NCI-H2029 treated with DMSO at 0.1 percent for 48 hours (cell line): ENCODE measurements around the gene MYLK4.

Experiments used
- DNase-seq: peaks from one replicate; lab custom pipeline; 2025; lab: John Stamatoyannopoulos, UW

Gene MYLK4

DNA sequence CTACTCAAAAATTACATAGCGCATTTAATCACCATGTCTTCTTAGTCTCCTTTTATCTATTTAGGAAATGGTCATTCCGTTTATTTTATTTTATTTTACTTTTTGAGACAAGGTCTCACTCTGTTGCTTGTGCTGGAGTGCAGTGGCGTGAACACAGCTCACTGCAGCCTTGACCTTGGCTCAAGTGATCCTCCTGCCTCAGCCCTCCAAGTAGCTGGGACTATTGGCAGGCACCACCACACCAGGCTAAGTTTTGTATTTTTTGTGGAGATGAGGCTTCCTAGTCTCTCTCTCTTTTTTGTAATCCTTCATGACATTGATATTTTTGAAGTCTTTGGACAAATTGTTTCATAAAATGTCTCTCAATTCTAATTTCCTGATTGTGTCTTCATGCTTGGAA, 4.7 kb upstream of the MYLK4 start:
- no peak for DNase-seq

DNA sequence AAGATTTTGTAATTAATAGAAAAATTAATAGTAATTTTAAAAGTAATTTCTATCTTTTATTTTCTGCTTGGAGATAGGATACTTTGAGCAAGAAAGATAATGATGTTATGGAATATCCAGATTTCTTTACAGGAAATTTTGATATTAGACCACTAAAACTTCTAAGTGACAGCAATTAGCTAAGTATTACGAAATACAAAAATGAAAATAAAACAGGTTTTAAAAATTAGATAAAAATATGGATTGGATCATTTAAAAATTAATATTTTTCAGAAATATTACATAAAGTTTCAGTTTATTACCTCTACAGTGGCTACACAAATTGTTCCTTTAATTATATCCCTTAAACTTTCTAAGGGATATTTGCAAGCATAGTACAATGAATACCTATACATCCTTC, 4.2 kb upstream of the MYLK4 start:
- DNase-seq = no peak

GRCh38 chr6:2754393-2754792, 3.7 kb upstream of the MYLK4 start:
- no peak for DNase-seq

- DNase-seq = no peak
Observed at GRCh38 chr6:2753743-2754142, 3.0 kb upstream of the MYLK4 start.

- DNase-seq = no peak
Observed at GRCh38 chr6:2753110-2753489, 2.4 kb upstream of the MYLK4 start.

- no peak for DNase-seq
Observed at GRCh38 chr6:2752477-2753109, 1.9 kb upstream of the MYLK4 start.

GRCh38 chr6:2751871-2752270, 1.1 kb upstream of the MYLK4 start:
- DNase-seq = no peak

- peak; percentile 47 for DNase-seq
Observed at GRCh38 chr6:2749969-2750600, 637 bp downstream of the MYLK4 start.

DNA sequence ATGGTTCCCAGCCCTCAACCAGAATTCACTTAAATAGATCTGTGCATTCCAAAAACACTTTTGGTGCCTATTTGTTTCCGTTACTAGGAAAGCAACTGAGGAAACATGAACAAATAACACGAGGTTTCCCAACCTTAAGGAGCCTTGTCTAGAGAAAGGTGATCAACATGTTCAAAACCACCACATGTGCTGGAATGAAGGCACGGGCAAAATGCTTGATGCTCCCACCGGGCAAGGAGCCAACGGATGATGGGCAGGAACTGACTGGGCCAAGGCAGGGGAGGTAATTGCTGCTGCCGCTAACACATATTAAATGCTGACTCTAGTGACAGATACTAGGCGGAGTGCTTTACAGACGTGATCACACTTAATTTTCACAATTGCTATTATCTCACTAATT, 2.5 kb downstream of the MYLK4 start:
- DNase-seq = no peak

DNA sequence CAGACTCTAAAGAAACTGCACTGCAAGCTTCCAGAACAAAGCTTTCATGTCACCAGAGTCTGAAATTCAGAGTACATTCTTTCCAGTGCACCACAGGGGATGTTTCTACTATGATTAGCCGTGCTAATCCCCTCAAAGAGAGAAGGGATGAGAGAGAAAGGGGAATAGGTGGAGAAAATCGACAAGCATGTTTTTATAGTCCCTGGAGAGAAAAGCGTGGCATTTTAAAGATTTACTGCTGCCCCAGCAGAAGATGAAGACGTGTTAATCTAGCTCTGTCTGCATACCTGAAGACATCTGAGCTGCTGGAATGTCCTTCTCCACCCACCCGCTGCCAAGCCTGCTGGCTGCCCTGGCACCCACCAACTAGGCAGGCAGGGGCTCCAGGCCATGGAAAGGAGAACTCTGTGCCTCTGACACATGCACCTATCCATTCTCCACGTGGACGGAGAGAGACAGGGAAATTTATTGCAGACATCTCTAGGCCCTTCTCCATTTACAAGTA, 4.1 kb downstream of the MYLK4 start:
- no peak for DNase-seq

DNA sequence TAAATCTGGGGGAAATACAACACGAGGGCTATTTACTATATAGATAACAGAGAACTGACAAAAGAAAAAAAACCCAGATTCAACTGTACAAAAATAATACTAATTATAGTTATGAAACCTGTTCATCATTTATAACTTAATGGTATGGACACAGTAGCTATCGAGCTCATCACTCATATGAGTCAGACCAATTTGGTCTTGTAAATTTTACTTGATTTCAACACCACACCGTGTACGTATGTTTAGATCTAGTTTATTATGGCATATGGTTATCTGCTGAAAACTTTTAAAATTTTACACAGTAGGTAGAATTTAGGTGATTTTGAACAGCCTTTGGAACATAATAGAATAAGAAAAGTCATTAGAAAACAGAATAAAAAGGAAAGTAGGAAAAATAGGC, 5.5 kb downstream of the MYLK4 start:
- DNase-seq = no peak

DNA sequence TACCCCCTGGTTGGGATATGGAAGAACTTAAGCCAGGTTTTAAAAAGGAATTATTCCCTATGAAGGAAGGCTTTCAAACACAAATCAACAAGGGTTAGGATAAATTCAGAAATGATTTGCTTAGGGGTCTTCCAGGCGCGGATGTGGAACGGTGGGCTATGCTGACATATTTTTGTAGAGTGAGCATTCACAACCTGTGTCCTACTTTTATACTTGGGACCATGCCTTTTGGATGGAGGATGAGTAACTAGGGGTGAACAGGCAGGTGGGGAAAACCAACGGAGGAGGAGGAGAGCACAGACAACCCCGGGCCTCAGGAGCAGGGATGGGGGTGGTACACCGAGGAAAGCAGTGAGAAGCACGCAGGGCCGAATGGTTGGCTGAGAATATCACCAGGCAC, 5.9 kb downstream of the MYLK4 start:
- no peak for DNase-seq

DNA sequence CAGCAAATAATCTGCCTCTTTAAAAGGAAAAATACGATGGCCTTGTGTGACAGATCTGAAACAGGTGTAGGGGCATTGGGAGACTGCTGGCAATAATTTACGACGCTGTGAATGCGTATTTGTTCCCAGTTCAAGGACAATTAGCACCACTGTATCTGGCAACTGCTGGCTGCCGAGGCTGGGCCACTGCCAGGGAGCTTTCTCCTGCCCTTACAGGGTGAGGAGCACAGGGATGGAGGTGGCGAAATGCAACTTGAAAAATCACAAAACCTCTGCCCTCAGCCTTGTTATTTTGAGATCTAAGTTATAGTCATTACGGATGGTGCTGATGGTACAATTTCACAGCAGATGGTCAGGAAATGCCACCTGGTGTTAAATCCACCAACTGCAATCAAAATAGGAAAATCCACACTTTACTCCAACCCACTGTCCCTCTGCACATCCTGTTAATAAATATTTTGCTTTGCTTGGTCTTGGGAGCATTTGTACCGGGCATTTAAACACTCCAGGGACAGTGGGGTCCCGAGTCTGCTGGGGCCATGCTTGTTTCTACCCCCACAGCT, 6.4 kb downstream of the MYLK4 start:
- DNase-seq = peak; percentile 77

DNA sequence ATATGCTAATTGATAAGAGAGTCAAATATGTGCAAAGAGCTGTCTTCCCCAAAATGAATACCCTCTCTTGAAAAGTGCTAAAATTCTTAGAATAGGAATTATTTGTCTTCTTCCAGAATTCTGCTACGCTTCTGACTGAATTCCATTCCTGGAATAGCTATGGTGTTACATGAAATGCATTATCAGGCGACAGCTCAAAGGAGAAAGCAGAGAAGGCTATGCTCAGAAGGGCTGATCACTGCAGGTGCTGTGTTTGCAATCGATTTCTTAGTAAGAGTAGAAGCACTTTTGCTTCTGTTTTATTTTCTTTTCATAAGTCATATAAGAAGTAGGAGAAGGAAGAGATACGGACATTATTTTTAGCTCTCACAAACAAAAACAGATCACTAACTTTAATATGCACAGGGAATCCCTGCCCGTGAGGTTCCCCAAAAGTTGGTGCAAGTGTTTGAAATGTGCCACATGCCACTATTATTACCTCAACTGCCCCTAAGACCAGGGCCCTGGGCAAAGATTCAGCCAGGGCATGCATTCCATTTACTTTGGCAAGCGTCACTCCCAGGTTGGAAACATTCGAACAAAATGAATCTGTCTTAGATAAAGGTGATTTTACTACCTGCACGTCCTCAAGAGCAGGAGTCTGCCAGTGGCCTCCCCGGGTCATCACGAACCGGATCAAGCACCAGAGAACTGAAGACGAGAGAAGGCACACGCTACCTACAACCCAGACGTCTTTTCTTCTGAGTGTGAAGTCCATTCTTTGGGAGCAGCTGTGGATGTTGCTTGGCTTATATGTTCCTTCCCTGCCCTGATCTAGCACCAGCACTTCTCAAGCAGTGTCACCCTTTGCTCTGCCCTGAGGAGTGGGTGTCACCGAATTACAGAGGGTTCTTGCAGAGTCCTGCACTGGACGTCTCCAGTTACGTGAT, 7.2 kb downstream of the MYLK4 start:
- no peak for DNase-seq

DNA sequence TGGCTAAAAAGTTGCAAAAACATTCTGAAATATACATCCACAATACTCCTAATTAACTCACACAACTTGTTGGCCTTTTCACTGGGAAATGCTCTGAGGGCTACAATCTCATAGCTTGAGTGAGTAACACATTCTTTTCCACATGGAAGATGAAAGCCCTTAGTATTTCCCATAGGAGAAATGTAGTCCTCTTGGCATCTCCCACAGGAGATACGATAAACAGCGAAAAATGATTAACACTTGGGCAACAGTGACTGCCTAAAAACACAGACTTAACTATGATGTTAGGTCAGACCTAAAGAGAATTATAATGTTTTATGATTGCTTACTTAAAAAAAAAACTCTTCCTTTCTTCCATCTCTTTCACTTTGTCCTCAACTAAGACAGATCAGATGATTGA, 9.0 kb downstream of the MYLK4 start:
- DNase-seq = no peak

GRCh38 chr6:2740581-2740980, 10.1 kb downstream of the MYLK4 start:
- no peak for DNase-seq

- DNase-seq = no peak
Observed at GRCh38 chr6:2739335-2739734, 11.4 kb downstream of the MYLK4 start.

DNA sequence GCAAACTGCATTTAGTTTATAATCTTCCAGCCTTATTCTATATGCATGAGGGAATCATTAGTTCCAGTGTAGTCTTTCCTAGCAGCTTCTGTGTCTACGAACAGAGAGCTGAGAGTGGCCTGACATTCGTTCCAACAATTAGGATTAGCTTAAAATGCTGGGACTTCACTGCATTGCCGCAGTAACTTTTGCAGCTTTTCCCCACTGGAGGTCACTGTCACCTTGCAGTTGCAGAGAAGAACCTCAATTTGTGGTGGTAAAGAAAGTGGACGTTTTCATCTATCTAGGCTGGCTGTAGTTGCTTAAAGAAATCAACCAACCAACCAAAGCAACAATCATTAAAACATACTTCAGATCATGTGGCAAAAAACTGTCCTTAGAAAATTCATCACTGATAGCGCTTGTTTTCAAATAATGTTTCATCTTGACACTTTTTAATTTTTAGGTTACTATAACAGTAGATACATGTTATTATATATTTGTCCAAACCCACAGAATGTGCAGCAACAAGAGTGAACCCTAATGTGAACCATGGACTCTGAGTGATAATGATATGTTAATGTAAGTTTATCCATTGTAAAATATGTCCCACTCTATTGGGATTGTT, 12.2 kb downstream of the MYLK4 start:
- peak; percentile 16 for DNase-seq

DNA sequence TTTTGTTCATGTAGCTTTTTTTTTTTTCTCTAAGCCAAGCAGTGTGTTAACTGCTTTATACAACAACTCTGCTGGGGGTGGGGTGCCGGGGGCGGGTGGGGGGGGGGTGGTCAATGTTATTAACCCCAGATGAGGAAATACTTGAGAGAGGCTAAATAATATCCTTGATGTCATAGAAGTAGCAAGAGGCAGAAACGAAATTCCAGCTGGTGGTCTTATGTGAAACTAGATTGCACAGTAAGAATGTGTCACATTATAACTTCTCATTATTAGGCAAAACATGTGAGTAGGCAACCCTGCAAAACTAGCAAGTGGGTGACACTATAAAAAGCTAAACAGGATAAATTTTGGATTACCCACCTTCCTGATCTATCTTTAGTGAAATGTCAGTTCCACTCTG, 12.8 kb downstream of the MYLK4 start:
- no peak for DNase-seq

DNA sequence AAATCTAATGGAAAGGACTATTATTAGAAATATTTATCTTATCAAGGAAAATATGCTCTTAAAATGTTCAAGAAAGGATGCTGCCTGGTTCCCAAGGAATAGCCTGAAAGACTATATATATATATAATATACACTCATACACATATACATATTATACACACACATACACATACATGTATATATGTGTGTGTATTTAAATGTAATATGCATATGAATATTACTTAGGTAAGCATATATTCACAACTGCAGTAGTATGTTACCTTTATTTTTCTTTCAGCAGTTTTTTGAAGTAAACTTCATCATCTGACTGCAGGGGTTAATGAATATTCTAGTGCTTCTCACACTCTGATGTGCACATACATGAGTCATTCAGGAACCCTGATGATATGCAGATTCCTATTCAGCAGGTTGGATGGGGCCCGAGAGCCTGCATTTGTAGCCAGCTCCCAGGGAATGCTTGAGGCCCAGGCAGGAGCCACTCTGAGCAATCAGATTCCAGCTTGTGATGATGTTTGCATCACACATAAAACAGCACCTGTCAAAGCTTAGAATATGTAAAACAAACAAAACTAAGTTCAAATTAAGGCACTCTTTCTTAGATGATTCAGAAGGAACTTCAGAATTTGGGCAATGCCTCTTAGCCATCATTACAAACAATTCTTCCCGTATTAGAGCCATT, 16.1 kb downstream of the MYLK4 start:
- DNase-seq = no peak

DNA sequence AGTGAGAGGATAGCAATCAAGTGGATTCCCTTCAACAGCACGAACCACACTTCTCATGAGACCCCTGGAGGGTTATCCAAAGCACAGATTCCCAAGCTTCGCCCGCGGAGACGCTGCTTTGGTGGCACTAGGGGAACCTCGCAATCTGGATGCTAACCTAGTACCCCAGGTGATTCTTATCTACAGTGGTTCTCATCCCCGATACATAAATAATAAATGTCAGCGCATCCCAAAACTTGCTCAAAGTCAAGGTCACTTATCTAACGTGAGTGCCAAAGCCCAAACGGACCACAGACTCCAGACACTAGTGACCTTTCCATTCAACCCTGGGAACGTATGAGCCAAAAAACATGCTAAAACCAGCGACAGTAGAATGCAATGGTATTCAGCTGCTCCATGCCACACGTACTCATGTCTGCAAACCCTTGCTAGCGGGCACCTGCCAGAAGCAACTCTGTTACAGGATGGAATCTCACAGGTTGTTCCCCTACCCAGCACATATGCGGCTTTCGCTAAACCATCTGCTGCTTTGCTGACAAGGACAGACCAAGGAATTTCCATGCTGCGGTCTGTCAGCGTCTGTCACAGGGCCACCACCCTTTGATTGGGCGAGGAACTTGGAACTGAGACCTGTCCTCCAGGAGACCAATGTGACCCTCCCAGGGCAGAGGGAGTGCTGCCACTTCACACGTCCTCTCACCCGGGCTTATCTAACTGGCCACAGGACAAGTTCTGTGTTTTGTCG, 16.8 kb downstream of the MYLK4 start:
- no peak for DNase-seq
